Karpas-422 (cell line): ENCODE measurements around the gene CACNG3. TPM values are rescaled to one million over a fixed set of nuclear protein-coding genes. Genes with fewer than 3 reads are reported as not detected.
A peak's percentile ranks its signal among the peaks of the same experiment; 100 is the strongest.
"Not testable (repeated sequence)": the region's sequence is repeated elsewhere in the genome, so short reads cannot be mapped to it uniquely, and the experiment has no call there.

Source experiments
- DNase-seq: peaks from one replicate; pipeline ENCODE4 v3.0.0-alpha.2; 2015
- H2AFZ ChIP-seq: fragments of 200-600 bp; sonication (generic); 2 replicates; pipeline ENCODE4 v1.6.1; 2014; ENCODE audit warnings: antibody characterized with exemption, low read length, mixed read lengths
- H3K27ac ChIP-seq: fragments of 200-600 bp; sonication (generic); 2 replicates; pipeline ENCODE4 v1.5.1; 2014; ENCODE audit warnings: mild to moderate bottlenecking, low read length, moderate library complexity
- H3K27me3 ChIP-seq: fragments of 200-600 bp; sonication (generic); 2 replicates; pipeline ENCODE4 v1.6.1; 2014; ENCODE audit warnings: low read length, mixed read lengths
- H3K36me3 ChIP-seq: fragments of 200-600 bp; sonication (generic); 2 replicates; pipeline ENCODE4 v1.6.1; 2014; ENCODE audit warnings: low read length, mixed read lengths; ENCODE audit not compliant: insufficient read depth
- H3K4me1 ChIP-seq: fragments of 200-600 bp; sonication (generic); 2 replicates; pipeline ENCODE4 v1.6.1; 2014; ENCODE audit warnings: mild to moderate bottlenecking, low read length, mixed read lengths
- H3K4me2 ChIP-seq: fragments of 200-600 bp; sonication (generic); 2 replicates; pipeline ENCODE4 v1.6.1; 2014; ENCODE audit warnings: low read length, low read depth, mild to moderate bottlenecking; ENCODE audit not compliant: poor library complexity, severe bottlenecking
- H3K4me3 ChIP-seq: fragments of 200-600 bp; sonication (generic); 2 replicates; pipeline ENCODE4 v1.5.1; 2014; ENCODE audit warnings: mild to moderate bottlenecking, antibody characterized with exemption, low read length, mixed read lengths
- H3K79me2 ChIP-seq: fragments of 200-600 bp; sonication (generic); 2 replicates; pipeline ENCODE4 v1.6.1; 2014; ENCODE audit warnings: mild to moderate bottlenecking, low read length, mixed read lengths
- H3K9ac ChIP-seq: fragments of 200-600 bp; sonication (generic); 2 replicates; pipeline ENCODE4 v1.6.0; 2014; ENCODE audit warnings: low read length
- H3K9me2 ChIP-seq: fragments of 200-600 bp; sonication (generic), shearing (Covaris generic); replicated peaks from 2 replicates; pipeline ENCODE4 v1.6.0; 2014; ENCODE audit warnings: mild to moderate bottlenecking, low read length, moderate library complexity; ENCODE audit not compliant: insufficient read depth
- H3K9me3 ChIP-seq: fragments of 300-700, 200-600 bp; sonication (generic); 2 replicates; pipeline ENCODE4 v1.6.1; 2014; ENCODE audit warnings: low read length, mixed read lengths
- H4K20me1 ChIP-seq: fragments of 200-600 bp; sonication (generic); 2 replicates; pipeline ENCODE4 v1.6.1; 2014; ENCODE audit warnings: mild to moderate bottlenecking, antibody characterized with exemption, low read length, low read depth; ENCODE audit not compliant: insufficient read depth
- total RNA-seq: library from RNA; depleted of rRNA; stranded (reverse); fragments of >200 nt; shearing (Covaris generic); gene quantifications from 2 replicates; pipeline ENCODE4 v1.2.3, GENCODE V29; 2014; ENCODE audit warnings: low replicate concordance

Gene CACNG3
- total RNA-seq, 1 experiment from 2014 or later = not detected

DNA sequence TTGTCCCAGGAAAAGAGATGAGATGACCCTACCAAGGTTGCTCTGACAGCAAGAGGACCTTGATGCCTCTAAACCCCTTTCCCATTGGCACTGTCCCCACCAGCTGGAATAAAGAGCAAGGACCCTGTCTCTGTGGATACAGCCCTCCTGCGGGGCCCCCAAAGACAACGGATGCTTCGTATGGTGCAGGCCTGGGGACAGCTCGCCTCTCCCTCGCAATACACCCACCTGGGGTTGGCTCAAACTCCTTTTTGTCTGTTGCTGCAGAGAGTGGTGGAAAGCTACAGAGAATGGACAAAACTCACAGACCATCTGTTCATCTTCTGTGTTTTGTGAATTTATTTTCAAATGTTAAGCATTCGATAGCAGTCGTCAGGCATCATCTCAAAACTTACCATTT lies 27.6 kb upstream of the CACNG3 start:
- Histone ChIP-seq H3K9ac (no peak overlapping the region), H4K20me1 (no peaks in the 10 kb centered on the region), H3K9me3 (no peaks in the 10 kb centered on the region), H3K36me3 (no peaks in the 10 kb centered on the region), H3K4me3 (no peak overlapping the region), H3K27ac (no peak overlapping the region), H2AFZ (no peak overlapping the region), H3K79me2 (no peaks in the 10 kb centered on the region), H3K4me1 (no peaks in the 10 kb centered on the region), H3K27me3 (no peaks in the 10 kb centered on the region), H3K9me2 (no peaks in the 10 kb centered on the region), H3K4me2 (no peak overlapping the region)
- no peak for DNase-seq

DNA sequence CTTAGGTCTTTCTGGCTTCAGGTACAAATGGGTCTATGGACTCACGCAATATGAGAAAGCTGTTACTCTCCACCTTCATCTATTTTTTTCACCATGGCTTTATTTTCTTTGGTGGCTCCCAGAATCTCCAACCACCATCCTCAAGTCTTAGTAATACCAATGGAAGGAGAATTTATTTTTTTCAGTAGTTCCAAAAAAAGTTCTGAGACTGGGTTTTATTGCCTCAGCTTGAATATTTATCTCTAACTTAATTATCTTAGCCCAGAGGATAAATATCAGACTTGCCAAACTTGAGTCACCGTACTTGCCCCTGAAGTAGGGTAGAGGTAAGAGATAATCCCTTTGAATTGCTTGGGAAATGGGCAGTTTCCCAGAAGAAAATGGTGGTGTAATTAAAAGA lies 23.2 kb upstream of the CACNG3 start:
- no peaks in the 10 kb centered on the region for H3K4me1 ChIP-seq
- no peak overlapping the region for H2AFZ ChIP-seq
- peak; percentile 4 for DNase-seq
- H3K4me3 ChIP-seq = no peak overlapping the region
- no peak overlapping the region for H3K27ac ChIP-seq
- H3K9me3 ChIP-seq = no peaks in the 10 kb centered on the region
- H3K4me2 ChIP-seq = no peak overlapping the region
- H3K27me3 ChIP-seq = no peaks in the 10 kb centered on the region
- H3K36me3 ChIP-seq = no peaks in the 10 kb centered on the region
- H4K20me1 ChIP-seq = no peaks in the 10 kb centered on the region
- no peaks in the 10 kb centered on the region for H3K9me2 ChIP-seq
- H3K9ac ChIP-seq = no peak overlapping the region
- no peaks in the 10 kb centered on the region for H3K79me2 ChIP-seq

DNA sequence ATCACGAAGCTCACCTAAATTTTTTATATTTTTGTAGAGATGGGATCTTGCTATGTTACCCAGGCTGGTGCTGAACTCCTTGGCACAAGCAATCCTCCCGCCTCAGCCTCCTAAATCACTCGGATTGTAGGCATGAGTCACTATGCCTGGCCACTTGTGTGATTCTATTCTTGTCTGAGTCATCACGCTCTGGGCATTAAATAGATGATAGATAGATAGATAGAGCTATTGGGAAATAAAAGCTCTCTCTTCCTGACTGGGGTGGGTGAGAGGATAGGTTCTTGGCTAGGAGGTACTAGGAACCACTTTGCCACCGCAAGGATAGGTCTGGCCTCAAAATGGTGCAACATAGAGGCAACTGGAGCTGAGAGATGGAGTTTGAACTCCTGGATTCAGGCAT lies 21.4 kb upstream of the CACNG3 start:
- no peaks in the 10 kb centered on the region for H3K36me3 ChIP-seq
- no peak overlapping the region for H3K4me3 ChIP-seq
- H3K79me2 ChIP-seq = no peaks in the 10 kb centered on the region
- no peaks in the 10 kb centered on the region for H3K27me3 ChIP-seq
- H3K9me2 ChIP-seq = no peaks in the 10 kb centered on the region
- H3K9me3 ChIP-seq = no peaks in the 10 kb centered on the region
- H3K27ac ChIP-seq = no peak overlapping the region
- no peak overlapping the region for H3K9ac ChIP-seq
- DNase-seq = no peak
- no peak overlapping the region for H2AFZ ChIP-seq
- no peak overlapping the region for H3K4me2 ChIP-seq
- no peaks in the 10 kb centered on the region for H3K4me1 ChIP-seq
- H4K20me1 ChIP-seq = no peaks in the 10 kb centered on the region

DNA sequence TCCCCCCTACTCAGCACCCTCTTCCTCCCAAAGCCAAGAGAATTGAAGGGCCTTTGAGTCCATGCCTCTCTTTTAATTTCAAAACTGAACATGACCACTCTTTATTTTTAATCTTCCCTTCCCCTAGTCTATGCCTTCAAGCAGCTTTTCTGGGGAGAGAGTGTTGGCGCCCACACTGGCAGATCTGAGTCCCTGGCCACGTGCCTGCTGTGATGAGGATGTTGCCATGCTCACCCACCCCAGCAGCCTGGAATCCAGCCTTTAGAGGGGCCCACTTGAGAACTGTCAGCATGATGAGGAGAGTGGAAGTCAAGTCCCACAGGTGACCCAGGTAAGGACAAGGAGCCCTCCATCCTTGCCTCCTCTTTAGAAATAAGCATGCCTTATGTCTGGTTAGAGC lies 20.3 kb upstream of the CACNG3 start:
- no peaks in the 10 kb centered on the region for H3K36me3 ChIP-seq
- no peaks in the 10 kb centered on the region for H3K9me2 ChIP-seq
- H3K27ac ChIP-seq = no peak overlapping the region
- H3K9me3 ChIP-seq = no peaks in the 10 kb centered on the region
- H3K27me3 ChIP-seq = no peaks in the 10 kb centered on the region
- H4K20me1 ChIP-seq = no peaks in the 10 kb centered on the region
- H3K4me2 ChIP-seq = no peak overlapping the region
- H3K9ac ChIP-seq = no peak overlapping the region
- no peak overlapping the region for H3K4me3 ChIP-seq
- H2AFZ ChIP-seq = no peak overlapping the region
- DNase-seq = no peak
- no peaks in the 10 kb centered on the region for H3K4me1 ChIP-seq
- H3K79me2 ChIP-seq = no peaks in the 10 kb centered on the region

DNA sequence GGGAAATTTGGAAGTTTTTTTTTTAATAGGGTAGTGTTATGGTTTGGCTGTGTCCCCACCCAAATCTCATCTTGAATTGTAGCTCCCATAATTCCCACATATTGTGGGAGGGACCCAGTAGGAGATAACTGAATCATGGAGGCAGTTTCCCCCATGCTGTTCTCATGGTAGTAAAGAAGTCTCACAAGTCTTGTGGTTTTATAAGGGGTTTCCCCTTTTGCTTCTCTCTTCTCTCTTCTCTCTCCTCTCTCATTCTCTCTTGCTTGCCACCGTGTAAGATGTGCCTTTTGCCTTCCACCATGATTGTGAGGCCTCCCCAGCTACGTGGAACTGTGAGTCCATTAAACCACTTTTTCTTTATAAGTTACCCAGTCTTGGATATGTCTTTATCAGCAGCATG lies 17.3 kb upstream of the CACNG3 start:
- not testable (repeated sequence) for H3K4me3 ChIP-seq, H3K27ac ChIP-seq, H3K9me2 ChIP-seq, H3K36me3 ChIP-seq, H3K9ac ChIP-seq, H2AFZ ChIP-seq, DNase-seq, H3K9me3 ChIP-seq, H4K20me1 ChIP-seq, H3K79me2 ChIP-seq, H3K4me2 ChIP-seq, H3K4me1 ChIP-seq, H3K27me3 ChIP-seq

DNA sequence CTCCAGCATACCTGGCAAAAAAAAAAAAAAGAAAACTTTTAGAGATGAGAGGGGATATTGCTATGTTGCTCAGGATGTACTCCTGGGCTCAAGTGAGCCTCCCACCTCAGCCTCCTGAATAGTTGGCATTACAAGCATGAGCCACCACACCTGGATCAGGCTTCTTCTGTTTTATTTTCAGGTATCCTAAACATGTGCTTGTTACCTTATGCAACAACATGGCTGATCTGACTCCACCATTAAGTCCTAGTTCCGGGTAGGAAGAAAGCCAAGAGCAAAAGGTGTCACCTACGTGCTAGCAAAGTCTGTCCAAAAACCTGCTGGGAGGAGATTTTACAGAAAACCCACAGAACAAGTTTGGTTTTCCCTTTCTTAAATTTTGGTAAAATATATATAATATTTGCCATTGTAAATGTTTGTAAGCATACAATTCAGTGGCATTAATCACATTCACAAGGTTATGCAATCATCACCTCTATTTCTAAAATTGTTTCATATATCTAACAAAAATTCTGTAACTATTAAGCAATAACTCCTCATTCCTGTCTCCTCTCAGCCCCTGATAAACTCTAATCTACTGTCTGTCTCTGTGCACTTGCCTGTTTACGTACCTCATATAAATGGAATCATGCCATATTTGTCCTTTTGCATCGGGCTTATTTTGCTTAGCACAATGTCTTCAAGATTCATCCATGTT lies 9.1 kb upstream of the CACNG3 start:
- Histone ChIP-seq H3K4me1 (no peaks in the 10 kb centered on the region), H3K4me2 (no peak overlapping the region), H3K9me2 (no peaks in the 10 kb centered on the region), H3K9me3 (no peaks in the 10 kb centered on the region), H3K79me2 (no peaks in the 10 kb centered on the region), H3K27ac (no peak overlapping the region), H3K9ac (no peak overlapping the region), H2AFZ (no peak overlapping the region), H3K4me3 (no peak overlapping the region), H4K20me1 (no peaks in the 10 kb centered on the region), H3K27me3 (no peaks in the 10 kb centered on the region), H3K36me3 (no peaks in the 10 kb centered on the region)
- no peak for DNase-seq

DNA sequence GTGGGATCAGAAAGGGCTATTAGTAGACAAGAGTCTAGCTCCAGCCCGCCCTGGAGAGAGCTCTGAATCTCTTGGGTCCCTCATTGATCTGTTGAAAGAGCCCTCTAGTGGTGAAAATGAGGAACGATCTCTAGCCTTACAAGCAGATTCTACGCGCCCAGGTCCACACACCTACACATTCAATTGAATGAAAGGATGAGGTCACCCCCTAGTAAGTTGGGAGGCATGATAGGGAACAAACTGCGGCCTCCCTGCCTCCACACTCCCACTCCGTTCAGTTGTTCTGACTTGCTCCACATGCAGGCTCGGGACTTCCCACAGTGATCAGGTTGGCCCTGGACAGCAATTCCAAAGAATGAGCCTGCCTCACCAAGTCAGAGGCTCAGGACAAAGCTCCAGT lies 2.9 kb upstream of the CACNG3 start:
- no peaks in the 10 kb centered on the region for H3K27me3 ChIP-seq
- DNase-seq = peak; percentile 79
- no peaks in the 10 kb centered on the region for H3K36me3 ChIP-seq

DNA sequence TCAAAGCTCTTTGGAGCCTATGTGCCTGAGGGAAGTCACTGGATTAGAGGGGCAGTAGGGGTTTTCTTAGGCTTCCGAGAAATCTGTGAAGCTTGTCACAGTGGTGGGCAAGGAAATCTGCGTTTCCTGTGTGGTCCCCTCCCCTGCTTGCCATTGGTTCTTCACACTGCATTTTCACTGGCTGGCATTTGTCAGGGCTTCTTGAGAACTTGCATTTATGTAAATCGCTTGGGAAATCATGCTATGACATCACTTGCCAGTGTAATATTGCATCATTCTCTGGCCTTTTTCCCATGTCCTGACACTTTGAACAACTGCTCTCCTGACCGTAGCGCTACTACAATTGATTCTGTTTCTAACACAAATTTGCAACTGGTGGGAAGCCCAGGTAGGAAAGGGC lies 1.8 kb downstream of the CACNG3 start:
- no peaks in the 10 kb centered on the region for H3K4me1 ChIP-seq
- no peaks in the 10 kb centered on the region for H4K20me1 ChIP-seq
- H3K9ac ChIP-seq = no peak overlapping the region
- no peaks in the 10 kb centered on the region for H3K27me3 ChIP-seq
- no peak overlapping the region for H2AFZ ChIP-seq
- H3K36me3 ChIP-seq = no peaks in the 10 kb centered on the region
- no peak overlapping the region for H3K27ac ChIP-seq
- H3K4me2 ChIP-seq = no peak overlapping the region
- no peaks in the 10 kb centered on the region for H3K9me2 ChIP-seq
- no peak overlapping the region for H3K4me3 ChIP-seq
- H3K9me3 ChIP-seq = no peaks in the 10 kb centered on the region
- no peaks in the 10 kb centered on the region for H3K79me2 ChIP-seq
- DNase-seq = no peak

More for the DNA sequence above, 2.9 kb upstream of the CACNG3 start:
- no peaks in the 10 kb centered on the region for H4K20me1 ChIP-seq
- H3K9me3 ChIP-seq = no peaks in the 10 kb centered on the region
- H3K4me2 ChIP-seq = no peak overlapping the region
- no peaks in the 10 kb centered on the region for H3K9me2 ChIP-seq
- H3K4me1 ChIP-seq = no peaks in the 10 kb centered on the region
- H3K4me3 ChIP-seq = no peak overlapping the region
- H3K79me2 ChIP-seq = no peaks in the 10 kb centered on the region
- H2AFZ ChIP-seq = no peak overlapping the region
- H3K27ac ChIP-seq = no peak overlapping the region
- H3K9ac ChIP-seq = no peak overlapping the region

DNA sequence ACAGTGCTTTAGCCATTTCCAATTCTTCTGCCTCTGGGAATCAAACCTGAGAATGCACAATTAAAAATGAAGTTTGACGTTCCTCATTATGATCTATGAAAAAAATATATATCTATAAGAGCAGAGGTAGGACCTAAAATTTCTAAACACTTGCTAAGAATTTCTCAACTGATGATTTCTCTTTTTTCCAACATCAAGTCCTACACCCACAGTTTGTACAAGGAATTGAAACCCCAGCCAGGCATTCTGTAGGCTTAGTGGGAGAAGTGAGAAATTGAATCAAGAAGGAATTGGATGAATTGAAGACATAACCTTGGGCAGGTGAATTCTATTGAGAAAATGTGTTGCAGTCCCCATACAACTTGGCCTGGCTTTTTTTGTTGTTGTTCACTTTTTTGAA lies 2.7 kb downstream of the CACNG3 start:
- no peak overlapping the region for H3K27ac ChIP-seq
- H3K36me3 ChIP-seq = no peaks in the 10 kb centered on the region
- no peaks in the 10 kb centered on the region for H3K9me3 ChIP-seq
- H3K9ac ChIP-seq = no peak overlapping the region
- no peak overlapping the region for H3K4me3 ChIP-seq
- H3K4me1 ChIP-seq = no peaks in the 10 kb centered on the region
- no peaks in the 10 kb centered on the region for H3K27me3 ChIP-seq
- no peaks in the 10 kb centered on the region for H3K9me2 ChIP-seq
- no peaks in the 10 kb centered on the region for H3K79me2 ChIP-seq
- H4K20me1 ChIP-seq = no peaks in the 10 kb centered on the region
- H3K4me2 ChIP-seq = no peak overlapping the region
- no peak for DNase-seq
- H2AFZ ChIP-seq = no peak overlapping the region
